H1 (cell line): ENCODE results near the gene CC2D1A. TPM values are rescaled to one million over a fixed set of nuclear protein-coding genes. Genes with fewer than 3 reads are reported as not detected.

Experiments
- CTCF ChIA-PET: fragments of 300-600 bp; sonication (Branson Sonifier 250); formaldehyde crosslinking; loops from one replicate; lab custom pipeline; 2021; ENCODE audit not compliant: partially characterized antibody; lab: Charles Lee
- POLR2A ChIA-PET: fragments of 300-600 bp; sonication (Branson Sonifier 250); formaldehyde crosslinking; loops from one replicate; lab custom pipeline; 2021; ENCODE audit warnings: inconsistent platforms; ENCODE audit not compliant: partially characterized antibody; lab: Charles Lee
- DNase-seq, 2 experiments: peaks; one replicate each; pipeline versions ENCODE4 v3.0.0 to v3.0.0-alpha.2; 2010 to 2022; ENCODE audit warnings: low spot score in 2 of 2, low read depth in 1 of 2, mixed read lengths in 1 of 2
- FAIRE-seq: peaks from 2 replicates; lab custom pipeline; 2011; peaks lifted over from hg19 to GRCh38; lab: Jason Lieb, UNC
- H2AFZ ChIP-seq: 2 replicates; pipeline ENCODE4 v1.8.1; 2012; ENCODE audit warnings: low read length, inconsistent platforms
- H2AK5ac ChIP-seq: 2 replicates; pipeline ENCODE4 v1.6.1; 2013; ENCODE audit warnings: low read depth, low read length
- H2BK120ac ChIP-seq: replicated peaks from 2 replicates; pipeline ENCODE3; 2013; ENCODE audit warnings: low read depth, low read length, inconsistent platforms
- H2BK12ac ChIP-seq: 2 replicates; pipeline ENCODE4 v1.6.1; 2013; ENCODE audit warnings: low read depth, low read length
- H2BK15ac ChIP-seq: 2 replicates; pipeline ENCODE4 v1.6.1; 2013; ENCODE audit warnings: low read length
- H2BK20ac ChIP-seq: 2 replicates; pipeline ENCODE4 v1.6.1; 2013; ENCODE audit warnings: low read length
- H2BK5ac ChIP-seq: 2 replicates; pipeline ENCODE4 v1.6.1; 2013; ENCODE audit warnings: low read depth, low read length
- H3K14ac ChIP-seq: 2 replicates; pipeline ENCODE4 v1.6.1; 2013; ENCODE audit warnings: inconsistent platforms; ENCODE audit not compliant: insufficient read length
- H3K18ac ChIP-seq: 2 replicates; pipeline ENCODE4 v1.6.1; 2013; ENCODE audit warnings: low read length; ENCODE audit errors: extremely low read depth
- H3K23ac ChIP-seq: 2 replicates; pipeline ENCODE4 v1.6.1; 2013; ENCODE audit warnings: inconsistent platforms; ENCODE audit not compliant: insufficient read length
- H3K23me2 ChIP-seq: 2 replicates; pipeline ENCODE4 v1.6.1; 2013; ENCODE audit warnings: low read depth, low read length
- H3K27ac ChIP-seq: 2 replicates; pipeline ENCODE4 v1.6.1; 2011; ENCODE audit warnings: low read depth, low read length, inconsistent platforms
- H3K27me3 ChIP-seq, 4 experiments: replicated peaks in 1 of 4; 1 replicate in 1 of 4; 2 replicates in 3 of 4; pipeline versions ENCODE4 v1.6.1 to v1.8.1; 2011 to 2013; ENCODE audit warnings: low read length in 3 of 4, mild to moderate bottlenecking in 3 of 4, inconsistent platforms in 2 of 4, mixed read lengths in 2 of 4, moderate library complexity in 1 of 4; ENCODE audit not compliant: control insufficient read depth in 3 of 4, insufficient read depth in 3 of 4; ENCODE audit errors: extremely low read depth in 1 of 4
- H3K36me3 ChIP-seq, 4 experiments: 2 replicates each; pipeline versions ENCODE4 v1.6.1 to v1.8.1; 2011 to 2013; ENCODE audit warnings: mild to moderate bottlenecking in 4 of 4, low read length in 3 of 4, moderate library complexity in 2 of 4, control low read depth in 1 of 4, inconsistent platforms in 1 of 4; ENCODE audit not compliant: insufficient read depth in 4 of 4, control insufficient read depth in 2 of 4
- H3K4ac ChIP-seq: replicated peaks from 2 replicates; pipeline ENCODE3; 2013; ENCODE audit warnings: low read length, low read depth, mixed read lengths, inconsistent platforms; ENCODE audit not compliant: insufficient read length
- H3K4me1 ChIP-seq, 4 experiments: replicated peaks in 1 of 4; 1 replicate in 1 of 4; 2 replicates in 3 of 4; pipeline versions ENCODE4 v1.6.1 to v1.8.1; 2011 to 2013; ENCODE audit warnings: low read length in 3 of 4, inconsistent platforms in 2 of 4, mixed read lengths in 1 of 4; ENCODE audit not compliant: insufficient read depth in 4 of 4, control insufficient read depth in 3 of 4
- H3K4me2 ChIP-seq, 2 experiments: 2 replicates each; pipeline versions ENCODE4 v1.6.1 to v1.8.1; 2011 to 2013; ENCODE audit warnings: low read depth in 2 of 2, low read length in 2 of 2, control low read depth in 1 of 2, inconsistent platforms in 1 of 2, mild to moderate bottlenecking in 1 of 2; ENCODE audit not compliant: insufficient read depth in 1 of 2
- H3K4me3 ChIP-seq, 4 experiments: fragments of 200-600, 300-600 bp in 1 of 4; sonication (generic), shearing (Covaris generic), sonication (Bioruptor Twin) in 1 of 4; 2 replicates each; pipeline versions ENCODE4 v1.5.1 to v1.8.1; 2011 to 2016; ENCODE audit warnings: low read length in 4 of 4, low read depth in 3 of 4, control low read depth in 2 of 4, inconsistent platforms in 2 of 4, mild to moderate bottlenecking in 2 of 4, mixed read lengths in 1 of 4, moderate library complexity in 1 of 4; ENCODE audit not compliant: insufficient read depth in 2 of 4; ENCODE audit errors: extremely low read depth in 1 of 4
- H3K56ac ChIP-seq: replicated peaks from 2 replicates; pipeline ENCODE3; 2013; ENCODE audit warnings: low read depth, mild to moderate bottlenecking, mixed read lengths, low read length, inconsistent platforms; ENCODE audit not compliant: insufficient read length
- H3K79me1 ChIP-seq: 2 replicates; pipeline ENCODE4 v1.6.1; 2013; ENCODE audit warnings: low read depth, low read length, control low read depth
- H3K79me2 ChIP-seq, 2 experiments: 2 replicates each; pipeline versions ENCODE4 v1.6.1 to v1.8.1; 2012 to 2013; ENCODE audit warnings: low read length in 2 of 2, mild to moderate bottlenecking in 2 of 2, inconsistent platforms in 1 of 2; ENCODE audit not compliant: insufficient read depth in 2 of 2, control insufficient read depth in 1 of 2
- H3K9ac ChIP-seq, 4 experiments: replicated peaks in 1 of 4; 1 replicate in 1 of 4; 2 replicates in 3 of 4; pipeline versions ENCODE4 v1.6.1 to v1.8.1; 2011 to 2013; ENCODE audit warnings: low read depth in 3 of 4, low read length in 3 of 4, control low read depth in 2 of 4, mild to moderate bottlenecking in 2 of 4, moderate library complexity in 2 of 4, inconsistent platforms in 1 of 4; ENCODE audit errors: extremely low read depth in 1 of 4
- H3K9me3 ChIP-seq, 2 experiments: 2 replicates each; pipeline versions ENCODE4 v1.6.1 to v1.8.1; 2012 to 2013; ENCODE audit warnings: mild to moderate bottlenecking in 2 of 2, moderate library complexity in 2 of 2, control low read depth in 1 of 2, inconsistent platforms in 1 of 2, low read depth in 1 of 2, low read length in 1 of 2, mixed read lengths in 1 of 2; ENCODE audit not compliant: insufficient read depth in 2 of 2
- H4K20me1 ChIP-seq, 2 experiments: replicated peaks in 1 of 2; 2 replicates each; pipeline versions ENCODE3 to v1.8.1; 2011 to 2013; ENCODE audit warnings: inconsistent platforms in 2 of 2, low read length in 2 of 2, mild to moderate bottlenecking in 1 of 2; ENCODE audit not compliant: insufficient read depth in 2 of 2, control insufficient read depth in 1 of 2
- H4K5ac ChIP-seq: 2 replicates; pipeline ENCODE4 v1.6.1; 2013; ENCODE audit warnings: low read length, low read depth, mixed read lengths, inconsistent platforms; ENCODE audit not compliant: insufficient read length
- H4K8ac ChIP-seq: 2 replicates; pipeline ENCODE4 v1.8.0; 2013; ENCODE audit warnings: mild to moderate bottlenecking, moderate library complexity, low read length, inconsistent platforms; ENCODE audit not compliant: insufficient read depth; ENCODE audit errors: extremely low read depth
- H4K91ac ChIP-seq: replicated peaks from 2 replicates; pipeline ENCODE3; 2013; ENCODE audit warnings: low read length, mixed read lengths, inconsistent platforms; ENCODE audit not compliant: insufficient read length
- RAD21 ChIP-seq, 2 experiments: IDR thresholded peaks in 1 of 2; conservative IDR thresholded peaks in 1 of 2; 2 replicates each; pipeline ENCODE4 v1.6.1; 2011; ENCODE audit warnings: low read depth in 2 of 2, low read length in 2 of 2, improper control_type of control experiment in 1 of 2, inconsistent platforms in 1 of 2, mild to moderate bottlenecking in 1 of 2, moderate library complexity in 1 of 2
- SIN3A ChIP-seq, 2 experiments: IDR thresholded peaks in 1 of 2; conservative IDR thresholded peaks in 1 of 2; 2 replicates each; pipeline ENCODE4 v1.6.1; 2011 to 2012; ENCODE audit warnings: low read length in 2 of 2, improper control_type of control experiment in 1 of 2, low read depth in 1 of 2, mild to moderate bottlenecking in 1 of 2
- WGBS, 2 experiments: shearing (Covaris generic) in 1 of 2; methylation state at CpG; one replicate each; pipeline versions ENCODE4 v1.1.6 to v1.1.7; 2013 to 2015; ENCODE audit warnings: low lambda C conversion rate in 2 of 2, mixed read lengths in 2 of 2, inconsistent platforms in 1 of 2, low coverage in 1 of 2, missing lambda C conversion rate in 1 of 2; ENCODE audit not compliant: insufficient replicate concordance in 2 of 2, insufficient coverage in 1 of 2, insufficient read length in 1 of 2; ENCODE audit errors: extremely low coverage in 1 of 2, missing lambda C conversion rate in 1 of 2; 5-methylcytosine and 5-hydroxymethylcytosine counted together
- polyA plus RNA-seq, 7 experiments: library from polyadenylated mRNA; depleted of rRNA in 3 of 7; stranded (reverse) in 5 of 7; unstranded in 2 of 7; fragments of >200 nt in 5 of 7; fragments of 200-250 nt in 2 of 7; gene quantifications; 1 replicate in 5 of 7; 2 replicates in 1 of 7; 4 replicates in 1 of 7; pipeline versions ENCODE4 v1.2.1 to v1.2.3, GENCODE V29; 2011 to 2013; ENCODE audit warnings: missing spikeins in 2 of 7, mixed read lengths in 2 of 7
- total RNA-seq: library from RNA; stranded (reverse); fragmentation: NEBNext Ultra II Directional; extraction: Animal tissue kit (Norgen Biotek cat#: 25700); gene quantifications from 2 replicates; pipeline ENCODE4 v1.2.1, GENCODE V29; 2021

Gene CC2D1A
- total and polyA plus RNA-seq, 2 of the 8 experiments (the other 6 are each of a cell fraction or from before 2014, with no cell fraction given): 12.5 to 33.0 TPM

- H3K4me3 ChIP-seq: peak overlapping the region in 1 of 4 experiments; percentile 34; a peak in 1 of 8 replicates
- peak overlapping the region; percentile 53 for H3K4ac ChIP-seq
- peak overlapping the region; percentile 89 for H4K91ac ChIP-seq
- H3K23ac ChIP-seq: no peak overlapping the region
- 0 out of 2 replicates have a peak overlapping the region, but pooled peaks have one; percentile 48 for H2BK20ac ChIP-seq
- H2BK120ac ChIP-seq: no peak overlapping the region
- peak overlapping the region; percentile 87; the same call in 1 of the 2 replicates for H2BK5ac ChIP-seq
- 68% methylated on average over 19 of the region's 29 CpGs; no CpG with 5 or more reads in 1 of the 2 experiments for WGBS, 2 experiments
- H3K14ac ChIP-seq: no peak overlapping the region
- peaks cover 3% of the 10 kb centered on the region; the same call in 1 of the 2 replicates for H3K79me1 ChIP-seq
- H2AK5ac ChIP-seq: 0 out of 2 replicates have a peak overlapping the region, but pooled peaks have one; percentile 75
- TF ChIP-seq SIN3A (conservative IDR thresholded peaks at IDR 0.05 in 1 of 2, IDR thresholded peaks at IDR 0.05 in 1 of 2; ENCODE audit: low read depth in 1 of 2, low read length in 2 of 2): 0 out of 4 replicates have a peak, but pooled peaks of 1 of the 2 experiments have one; percentile 31
- TF ChIP-seq RAD21 (IDR thresholded peaks at IDR 0.05 in 1 of 2, conservative IDR thresholded peaks at IDR 0.05 in 1 of 2; ENCODE audit: low read depth in 2 of 2, low read length in 2 of 2): no peak
- TF ChIP-seq, all 59 proteins: peak for 1
- Histone ChIP-seq H3K4me1 (peaks cover 3 to 34% (median 19%) of the 10 kb centered on the region in 4 experiments), H3K9ac (no peak overlapping the region; a peak in 1 of 7 replicates), H3K18ac (peak overlapping the region; percentile 32), H3K79me2 (no peaks in the 10 kb centered on the region), H4K5ac (peak overlapping the region; percentile 31), H4K20me1 (peaks cover 0 to 6% of the 10 kb centered on the region in 2 experiments), H3K27me3 (peaks cover 0 to 2% (median 0%) of the 10 kb centered on the region in 4 experiments; a peak in 1 of 7 replicates), H3K56ac (no peak overlapping the region), H3K9me3 (no peaks in the 10 kb centered on the region), H3K23me2 (peaks cover 14% of the 10 kb centered on the region; the same call in 1 of the 2 replicates), H2BK15ac (peak overlapping the region; percentile 81; the same call in 1 of the 2 replicates), H3K4me2 (peak overlapping the region; percentile 22 to 44; a peak in 3 of 4 replicates), H3K27ac (no peak overlapping the region), H3K36me3 (no peaks in the 10 kb centered on the region), H2AFZ (peak overlapping the region; percentile 33; the same call in 1 of the 2 replicates), H2BK12ac (peak overlapping the region; percentile 87; the same call in 1 of the 2 replicates), H4K8ac (peak overlapping the region; percentile 85)
- CTCF ChIA-PET: interaction anchor here (0.7 to 3.7 kb wide), 5 partner anchors 15 to 121 kb away, joined by 3 to 26 read pairs (median 4); no protein-coding TSS in a partner anchor
- FAIRE-seq (no peak), DNase-seq (no peak)
- POLR2A ChIA-PET: interaction anchor here (0.7 to 5.5 kb wide), 9 partner anchors 16 to 112 kb away, joined by 3 to 35 read pairs (median 4); partner anchors contain the start of genes DCAF15 and IL27RA
Measured at GRCh38 chr19:13937479-13938300, 31.7 kb downstream of the CC2D1A start.
